GM12874 (cell line): ENCODE data around the gene HEATR5A.
A peak's percentile ranks its signal among the peaks of the same experiment; 100 is the strongest.

Experiments used
- TF ChIP-seq, protein P1 (sequence below): IDR thresholded peaks from 2 replicates; pipeline ENCODE4 v1.5.1; 2011; ENCODE audit warnings: low read depth, mild to moderate bottlenecking, control low read depth, low read length, moderate library complexity; ENCODE audit not compliant: insufficient read depth

The HEATR5A gene

DNA sequence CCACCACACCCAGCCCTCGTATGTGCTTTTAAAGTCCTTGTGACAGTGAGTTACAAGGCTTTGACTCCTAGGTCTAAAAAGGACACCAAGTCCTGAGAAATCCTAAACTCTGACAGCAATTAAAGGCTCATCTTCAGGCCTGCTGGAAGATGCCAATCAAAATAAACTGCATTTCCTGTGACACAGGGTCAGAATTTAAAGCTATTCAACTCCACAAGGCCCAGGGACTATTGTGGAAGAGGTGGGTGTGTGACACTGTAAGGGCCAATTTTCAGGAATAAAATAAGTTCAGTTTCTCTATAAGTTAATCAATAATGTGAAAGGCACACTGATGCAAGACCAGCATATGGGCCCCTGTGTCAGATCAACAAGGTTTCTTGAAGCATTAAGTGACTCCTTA lies 143.3 kb downstream of the HEATR5A start:
- TF ChIP-seq, protein P1, sequence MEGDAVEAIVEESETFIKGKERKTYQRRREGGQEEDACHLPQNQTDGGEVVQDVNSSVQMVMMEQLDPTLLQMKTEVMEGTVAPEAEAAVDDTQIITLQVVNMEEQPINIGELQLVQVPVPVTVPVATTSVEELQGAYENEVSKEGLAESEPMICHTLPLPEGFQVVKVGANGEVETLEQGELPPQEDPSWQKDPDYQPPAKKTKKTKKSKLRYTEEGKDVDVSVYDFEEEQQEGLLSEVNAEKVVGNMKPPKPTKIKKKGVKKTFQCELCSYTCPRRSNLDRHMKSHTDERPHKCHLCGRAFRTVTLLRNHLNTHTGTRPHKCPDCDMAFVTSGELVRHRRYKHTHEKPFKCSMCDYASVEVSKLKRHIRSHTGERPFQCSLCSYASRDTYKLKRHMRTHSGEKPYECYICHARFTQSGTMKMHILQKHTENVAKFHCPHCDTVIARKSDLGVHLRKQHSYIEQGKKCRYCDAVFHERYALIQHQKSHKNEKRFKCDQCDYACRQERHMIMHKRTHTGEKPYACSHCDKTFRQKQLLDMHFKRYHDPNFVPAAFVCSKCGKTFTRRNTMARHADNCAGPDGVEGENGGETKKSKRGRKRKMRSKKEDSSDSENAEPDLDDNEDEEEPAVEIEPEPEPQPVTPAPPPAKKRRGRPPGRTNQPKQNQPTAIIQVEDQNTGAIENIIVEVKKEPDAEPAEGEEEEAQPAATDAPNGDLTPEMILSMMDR = no peak

GRCh38 chr14:31275731-31276130 lies 144.6 kb downstream of the HEATR5A start:
- TF ChIP-seq, protein P1 = no peak

GRCh38 chr14:31271648-31272047 lies 148.7 kb downstream of the HEATR5A start:
- TF ChIP-seq, protein P1 = no peak

DNA sequence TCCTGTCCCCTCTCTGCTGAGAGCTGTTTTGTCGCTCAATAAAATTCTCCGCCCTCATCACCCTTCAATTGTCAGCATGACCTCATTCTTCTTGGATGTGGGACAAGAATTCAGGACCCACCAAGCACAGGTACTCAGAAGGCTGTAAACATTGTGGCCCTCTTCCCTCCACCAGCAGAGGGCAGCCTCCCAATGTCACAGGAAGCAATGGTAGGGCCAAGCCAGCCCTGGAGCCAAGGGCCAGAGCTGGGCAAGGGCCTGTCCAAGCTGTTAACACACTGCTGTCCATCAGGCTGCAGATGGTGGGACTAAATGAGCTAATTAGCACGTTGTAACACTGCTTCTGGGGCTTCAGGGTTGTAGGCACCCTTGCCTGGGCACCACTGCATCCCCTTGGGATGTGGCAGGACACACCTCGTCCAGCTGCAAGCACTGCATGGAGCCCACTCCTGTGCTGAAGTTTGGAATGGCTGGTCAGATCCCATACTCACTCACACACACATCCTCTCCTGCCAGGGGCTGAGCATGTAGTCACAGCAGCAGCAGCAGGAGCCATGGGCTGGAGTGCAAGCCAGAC lies 150.1 kb downstream of the HEATR5A start:
- TF ChIP-seq, protein P1 = peak; percentile 58

DNA sequence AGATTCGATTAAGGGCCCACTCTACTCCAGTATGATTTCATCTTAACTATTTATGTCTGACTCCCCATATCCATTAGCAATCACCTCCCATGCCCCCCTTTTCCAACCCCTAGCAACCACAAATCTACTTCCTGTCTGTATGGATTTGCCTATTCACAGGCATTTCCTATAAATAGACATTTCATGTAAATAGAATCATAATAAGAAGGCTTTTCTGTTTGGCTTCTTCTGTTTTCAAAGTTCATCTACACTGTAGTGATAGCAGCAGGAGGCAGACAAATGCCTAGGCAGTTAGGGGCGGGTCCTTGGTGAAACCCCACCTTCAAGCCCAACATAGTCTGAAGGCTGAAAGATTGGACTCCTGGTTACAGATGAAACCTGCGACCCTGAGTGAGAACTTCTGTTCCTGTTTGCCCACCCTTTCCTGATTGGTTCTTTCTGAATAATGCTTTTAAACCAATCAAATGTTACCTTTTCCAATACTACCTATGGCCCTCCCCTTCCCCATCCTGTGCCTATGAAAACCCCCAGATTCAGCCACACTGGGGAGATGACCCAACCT lies 150.6 kb downstream of the HEATR5A start:
- TF ChIP-seq, protein P1 = no peak

DNA sequence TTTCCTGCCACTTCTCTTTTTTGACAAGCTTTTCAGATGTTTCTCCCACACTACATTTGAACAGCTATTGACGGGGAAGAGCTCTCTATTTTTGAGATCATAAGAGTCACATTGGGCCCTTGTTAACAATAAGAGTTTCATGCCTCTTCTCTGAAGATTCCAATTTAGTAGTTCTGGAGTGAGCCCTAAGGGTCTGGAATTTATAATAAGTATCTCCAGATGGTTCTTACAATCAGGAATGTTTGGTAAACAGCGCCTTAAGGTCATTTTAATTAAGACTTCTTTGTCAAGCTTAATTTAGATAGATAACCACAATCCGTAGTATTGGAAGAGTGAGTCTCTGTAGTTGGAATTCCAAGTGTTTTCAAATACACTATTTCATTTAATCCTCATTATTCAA lies 152.1 kb downstream of the HEATR5A start:
- TF ChIP-seq, protein P1 = no peak

DNA sequence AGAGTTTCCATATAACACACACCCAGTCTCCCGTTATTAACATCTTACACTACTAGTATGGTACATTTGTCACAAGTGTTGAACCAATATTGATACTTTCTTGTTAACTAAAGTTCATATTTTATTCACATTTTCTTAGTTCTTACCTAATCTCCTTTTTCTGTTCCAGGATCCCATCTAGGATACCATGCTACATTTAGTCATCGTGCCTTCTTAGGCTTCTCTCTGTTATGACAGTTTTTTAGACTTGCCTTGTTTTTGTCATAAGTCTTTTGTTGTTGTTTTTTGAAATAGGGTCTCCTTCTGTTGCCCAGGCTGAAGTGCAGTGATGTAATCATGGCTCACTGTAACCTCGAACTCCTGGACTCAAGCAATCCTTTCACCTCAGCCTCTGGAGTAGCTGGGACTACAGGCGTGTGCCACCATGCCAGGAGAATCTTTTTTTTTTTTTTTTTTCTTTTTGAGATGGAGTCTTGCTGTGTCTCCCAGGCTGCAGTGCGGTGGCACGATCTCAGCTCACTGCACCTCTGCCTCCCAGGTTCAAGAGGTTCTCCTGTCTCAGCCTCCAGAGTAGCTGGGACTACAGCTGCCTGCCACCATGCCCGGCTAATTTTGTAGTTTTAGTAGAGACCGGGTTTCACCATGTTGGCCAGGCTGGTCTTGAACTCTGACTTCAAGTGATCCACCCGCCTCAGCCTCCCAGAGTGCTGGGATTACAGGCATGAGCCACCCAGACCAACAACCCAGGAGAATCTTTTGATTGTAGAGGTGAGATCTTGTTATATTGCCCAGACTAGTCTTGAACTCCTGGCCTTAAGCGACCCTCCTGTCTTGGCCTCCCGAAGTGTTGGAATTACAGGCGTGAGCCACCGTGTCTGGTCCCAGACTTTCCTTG lies 153.7 kb downstream of the HEATR5A start:
- TF ChIP-seq, protein P1 = no peak
